CD4-positive, alpha-beta T cell (primary cell): ENCODE measurements around the gene SSBP3. TPM values are rescaled to one million over a fixed set of nuclear protein-coding genes. Genes with fewer than 3 reads are reported as not detected.

Experiments
- ATAC-seq: fragments of 200-7000 bp; cut with Tn5 transposase; one replicate; pipeline ENCODE4 v1.10.0; 2022; ENCODE audit warnings: mild to moderate bottlenecking; ENCODE audit not compliant: poor library complexity
- CTCF ChIA-PET: fragments of 350-600 bp; sonication (Branson Sonifier 250); formaldehyde crosslinking; loops from one replicate; lab custom pipeline; 2021; ENCODE audit warnings: antibody characterized with exemption, inconsistent platforms; lab: Charles Lee
- POLR2A ChIA-PET: fragments of 350-600 bp; sonication (Branson Sonifier 250); formaldehyde crosslinking; loops from one replicate; lab custom pipeline; 2021; ENCODE audit warnings: antibody characterized with exemption, inconsistent platforms; lab: Charles Lee
- DNase-seq, 14 experiments: peaks; one replicate each; pipeline ENCODE4 v3.0.0-alpha.2; 2013 to 2020; ENCODE audit warnings: mixed read lengths in 2 of 14
- H3K27ac ChIP-seq, 2 donors: one replicate each; pipeline versions ENCODE4 v1.5.1 to v1.7.0; 2013; ENCODE audit warnings: low read length in 2 of 2, low read depth in 1 of 2, mild to moderate bottlenecking in 1 of 2
- H3K27me3 ChIP-seq, 2 experiments: 1 replicate in 1 of 2; 2 replicates in 1 of 2; pipeline versions ENCODE4 v1.6.1 to v1.7.0; 2013; ENCODE audit warnings: low read length in 2 of 2, control low read depth in 1 of 2, mild to moderate bottlenecking in 1 of 2, moderate library complexity in 1 of 2; ENCODE audit not compliant: insufficient read depth in 2 of 2, control insufficient read depth in 1 of 2
- H3K36me3 ChIP-seq: one replicate; pipeline ENCODE4 v1.6.1; 2013; ENCODE audit warnings: low read length, control low read depth; ENCODE audit not compliant: insufficient read depth
- H3K4me1 ChIP-seq: one replicate; pipeline ENCODE4 v1.6.1; 2013; ENCODE audit warnings: low read length, control low read depth; ENCODE audit not compliant: insufficient read depth
- H3K4me3 ChIP-seq: one replicate; pipeline ENCODE4 v1.5.1; 2013; ENCODE audit warnings: mild to moderate bottlenecking, low read length, moderate library complexity
- H3K9me3 ChIP-seq, 2 experiments: 1 replicate in 1 of 2; 2 replicates in 1 of 2; pipeline versions ENCODE4 v1.6.1 to v1.7.0; 2013; ENCODE audit warnings: low read length in 2 of 2, mild to moderate bottlenecking in 2 of 2, control low read depth in 1 of 2, moderate library complexity in 1 of 2; ENCODE audit not compliant: control insufficient read depth in 1 of 2, insufficient read depth in 1 of 2
- H3K27ac Mint-ChIP-seq: one replicate; pipeline ENCODE4 v1.8.0; 2020; ENCODE audit warnings: mixed read lengths
- H3K27me3 Mint-ChIP-seq: one replicate; pipeline ENCODE4 v1.8.0; 2021; ENCODE audit warnings: mixed read lengths
- H3K36me3 Mint-ChIP-seq: one replicate; pipeline ENCODE4 v1.8.0; 2021; ENCODE audit warnings: low read depth, mixed read lengths
- H3K4me1 Mint-ChIP-seq: one replicate; pipeline ENCODE4 v1.8.0; 2021; ENCODE audit warnings: low read depth, mixed read lengths
- H3K4me3 Mint-ChIP-seq: one replicate; pipeline ENCODE4 v1.8.0; 2020; ENCODE audit warnings: mild to moderate bottlenecking, mixed read lengths
- H3K9me3 Mint-ChIP-seq: one replicate; pipeline ENCODE4 v1.8.0; 2020; ENCODE audit warnings: mixed read lengths
- intact Hi-C, 2 experiments: fragments of 100-400 bp; cut with DNase I in 1 of 2; cut with micrococcal nuclease in 1 of 2; formaldehyde crosslinking; loops; one replicate each; pipeline versions ENCODE4 v1.15.1 to v1.9.0; 2023 to 2025; cut with DNase I, micrococcal nuclease
- total RNA-seq, 174 experiments: library from RNA in 2 of 174; stranded (reverse) in 2 of 174; gene quantifications; one replicate each; pipeline ENCODE4 v1.2.3 and lab custom pipeline; 2021 to 2026
- TF ChIP-seq, protein P1 (sequence below): fragments of 200-600 bp; IDR thresholded peaks from one replicate; pipeline ENCODE4 v1.8.0; 2022; ENCODE audit warnings: antibody characterized with exemption, mild to moderate bottlenecking

The SSBP3 gene
- total RNA-seq, 2 experiments from 2014 or later = 50.6 to 52.4 TPM

GRCh38 chr1:54408147-54409066, 2.2 kb upstream of the SSBP3 start:
- Histone ChIP-seq H3K9me3 (no peaks in the 10 kb centered on the region), H3K4me1 (peaks cover 63% of the 10 kb centered on the region), H3K27me3 (no peaks in the 10 kb centered on the region), H3K27ac (peak overlapping the region in 1 of 2 donors; percentile 13), H3K36me3 (peaks cover 4% of the 10 kb centered on the region), H3K4me3 (peak overlapping the region; percentile 4)
- Mint-ChIP-seq H3K4me3 (peak overlapping the region; percentile 97), H3K9me3 (no peaks in the 10 kb centered on the region), H3K4me1 (peaks cover 65% of the 10 kb centered on the region), H3K27me3 (no peaks in the 10 kb centered on the region), H3K36me3 (peaks cover 17% of the 10 kb centered on the region), H3K27ac (peak overlapping the region; percentile 92)
- DNase-seq (peak in 3 of 14 experiments; percentile 31 to 67 (median 53)), ATAC-seq (no peak)
- POLR2A ChIA-PET = interaction anchor here (0.6 to 2.5 kb wide), 18 partner anchors 11 to 519 kb away, joined by 3 to 138 read pairs (median 6); partner anchors contain the start of genes CYB5RL, IFT25, LRRC42 and MRPL37
- CTCF ChIA-PET = interaction anchor here (1.3 to 2.3 kb wide), 4 partner anchors 76 to 96 kb away, joined by 3 to 26 read pairs (median 7); no protein-coding TSS in a partner anchor
- TF ChIP-seq, protein P1, sequence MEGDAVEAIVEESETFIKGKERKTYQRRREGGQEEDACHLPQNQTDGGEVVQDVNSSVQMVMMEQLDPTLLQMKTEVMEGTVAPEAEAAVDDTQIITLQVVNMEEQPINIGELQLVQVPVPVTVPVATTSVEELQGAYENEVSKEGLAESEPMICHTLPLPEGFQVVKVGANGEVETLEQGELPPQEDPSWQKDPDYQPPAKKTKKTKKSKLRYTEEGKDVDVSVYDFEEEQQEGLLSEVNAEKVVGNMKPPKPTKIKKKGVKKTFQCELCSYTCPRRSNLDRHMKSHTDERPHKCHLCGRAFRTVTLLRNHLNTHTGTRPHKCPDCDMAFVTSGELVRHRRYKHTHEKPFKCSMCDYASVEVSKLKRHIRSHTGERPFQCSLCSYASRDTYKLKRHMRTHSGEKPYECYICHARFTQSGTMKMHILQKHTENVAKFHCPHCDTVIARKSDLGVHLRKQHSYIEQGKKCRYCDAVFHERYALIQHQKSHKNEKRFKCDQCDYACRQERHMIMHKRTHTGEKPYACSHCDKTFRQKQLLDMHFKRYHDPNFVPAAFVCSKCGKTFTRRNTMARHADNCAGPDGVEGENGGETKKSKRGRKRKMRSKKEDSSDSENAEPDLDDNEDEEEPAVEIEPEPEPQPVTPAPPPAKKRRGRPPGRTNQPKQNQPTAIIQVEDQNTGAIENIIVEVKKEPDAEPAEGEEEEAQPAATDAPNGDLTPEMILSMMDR = no peak
- intact Hi-C loops = loop anchor here (5.0 to 10.0 kb wide), 6 partner anchors 309 to 571 kb away; partner anchors contain the start of genes TCEANC2 (in 2 of the 2), TMEM59 (in 2 of the 2), NDC1 (in 1 of the 2) and PARS2 (in 1 of the 2)

DNA sequence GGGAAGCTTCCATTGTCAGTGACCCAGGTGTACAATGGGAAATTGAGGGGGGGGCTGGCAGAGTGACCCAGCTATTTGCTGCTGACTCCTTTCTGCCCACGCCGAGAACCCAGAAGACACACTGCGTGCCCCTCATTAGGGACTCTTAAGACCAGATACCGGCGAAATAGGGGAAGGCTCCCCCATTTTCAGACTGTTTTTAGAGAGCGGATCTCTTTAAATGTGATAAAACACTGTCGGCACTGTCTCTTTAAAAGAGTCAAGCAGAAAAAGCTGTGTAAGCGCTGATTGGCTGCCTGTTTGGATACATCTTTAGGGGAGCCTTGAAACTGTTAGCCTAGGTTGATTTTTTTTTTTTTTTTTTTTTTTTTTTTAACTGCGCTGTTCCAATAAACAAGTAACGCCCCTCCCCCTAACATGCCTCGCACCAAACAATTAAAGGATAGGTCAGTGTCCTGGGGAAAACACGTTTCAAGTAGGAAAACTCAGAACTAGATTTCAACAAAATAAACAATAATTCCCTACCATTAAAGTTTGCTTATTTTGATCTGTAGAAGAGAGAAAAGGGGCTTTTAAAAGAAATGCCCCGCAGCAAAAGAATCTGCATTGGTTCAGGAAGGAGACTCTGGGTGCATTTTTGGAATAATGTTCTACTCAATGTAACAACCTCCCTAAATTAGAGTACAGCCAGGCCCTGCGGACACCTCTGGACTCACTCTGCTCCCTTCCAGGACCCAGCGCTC, 1.4 kb upstream of the SSBP3 start:
- H3K4me1 ChIP-seq = peaks cover 63% of the 10 kb centered on the region
- ChIA-PET POLR2A (interaction anchor here (0.6 to 2.5 kb wide), 22 partner anchors 11 to 518 kb away, joined by 3 to 138 read pairs (median 4); partner anchors contain the start of genes CYB5RL, IFT25, LRRC42 and MRPL37), CTCF (interaction anchor here (0.9 to 2.3 kb wide), 6 partner anchors 42 to 123 kb away, joined by 3 to 26 read pairs (median 4); no protein-coding TSS in a partner anchor)
- peak overlapping the region; percentile 67 for H3K4me3 ChIP-seq
- ATAC-seq (peak; percentile 45), DNase-seq (peak; percentile 28 to 92 (median 52))
- H3K27ac Mint-ChIP-seq = peak overlapping the region; percentile 92
- intact Hi-C loops = loop anchor here (1.0 to 10.0 kb wide), 12 partner anchors 51 to 570 kb away; partner anchors contain the start of genes TCEANC2 (in 2 of the 2), TMEM59 (in 2 of the 2), CYB5RL (in 1 of the 2) and MRPL37 (in 1 of the 2)
- H3K9me3 Mint-ChIP-seq = no peaks in the 10 kb centered on the region
- H3K27me3 ChIP-seq = no peaks in the 10 kb centered on the region
- peak overlapping the region; percentile 60 to 90 for H3K27ac ChIP-seq
- peak overlapping the region; percentile 97 for H3K4me3 Mint-ChIP-seq
- peaks cover 68% of the 10 kb centered on the region for H3K4me1 Mint-ChIP-seq
- H3K27me3 Mint-ChIP-seq = no peaks in the 10 kb centered on the region
- TF ChIP-seq, protein P1 = no peak
- peaks cover 25% of the 10 kb centered on the region for H3K36me3 Mint-ChIP-seq
- peaks cover 6% of the 10 kb centered on the region for H3K36me3 ChIP-seq
- H3K9me3 ChIP-seq = no peaks in the 10 kb centered on the region

GRCh38 chr1:54407154-54407403, 885 bp upstream of the SSBP3 start:
- Histone ChIP-seq H3K4me1 (peaks cover 65% of the 10 kb centered on the region), H3K36me3 (peaks cover 11% of the 10 kb centered on the region), H3K27me3 (no peaks in the 10 kb centered on the region), H3K4me3 (peak overlapping the region; percentile 67), H3K27ac (peak overlapping the region; percentile 60 to 90), H3K9me3 (no peaks in the 10 kb centered on the region)
- DNase-seq (peak in 1 of 14 experiments; percentile 8), ATAC-seq (peak; percentile 2)
- Mint-ChIP-seq H3K4me1 (peaks cover 68% of the 10 kb centered on the region), H3K27me3 (no peaks in the 10 kb centered on the region), H3K4me3 (peak overlapping the region; percentile 97), H3K27ac (peak overlapping the region; percentile 92), H3K9me3 (no peaks in the 10 kb centered on the region), H3K36me3 (peaks cover 30% of the 10 kb centered on the region)
- TF ChIP-seq, protein P1 = no peak
- ChIA-PET CTCF (interaction anchor here (0.9 to 2.3 kb wide), 6 partner anchors 42 to 122 kb away, joined by 3 to 26 read pairs (median 4); no protein-coding TSS in a partner anchor), POLR2A (interaction anchor here (0.6 to 2.5 kb wide), 20 partner anchors 10 to 517 kb away, joined by 3 to 138 read pairs (median 6); partner anchors contain the start of genes CYB5RL, IFT25, LRRC42 and MRPL37)
- intact Hi-C loops = loop anchor here (1.0 to 10.0 kb wide), 12 partner anchors 50 to 570 kb away; partner anchors contain the start of genes TCEANC2 (in 2 of the 2), TMEM59 (in 2 of the 2), CYB5RL (in 1 of the 2) and MRPL37 (in 1 of the 2)
